GM19239 (cell line): ENCODE data around the gene NINJ1.

Source experiments
- DNase-seq: peaks from one replicate; pipeline ENCODE4 v3.0.0; 2011; ENCODE audit warnings: low spot score; ENCODE audit not compliant: insufficient read length
- FAIRE-seq: peaks from 2 replicates; lab custom pipeline; 2011; peaks lifted over from hg19 to GRCh38; lab: Jason Lieb, UNC

Gene NINJ1, protein sequence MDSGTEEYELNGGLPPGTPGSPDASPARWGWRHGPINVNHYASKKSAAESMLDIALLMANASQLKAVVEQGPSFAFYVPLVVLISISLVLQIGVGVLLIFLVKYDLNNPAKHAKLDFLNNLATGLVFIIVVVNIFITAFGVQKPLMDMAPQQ

DNA sequence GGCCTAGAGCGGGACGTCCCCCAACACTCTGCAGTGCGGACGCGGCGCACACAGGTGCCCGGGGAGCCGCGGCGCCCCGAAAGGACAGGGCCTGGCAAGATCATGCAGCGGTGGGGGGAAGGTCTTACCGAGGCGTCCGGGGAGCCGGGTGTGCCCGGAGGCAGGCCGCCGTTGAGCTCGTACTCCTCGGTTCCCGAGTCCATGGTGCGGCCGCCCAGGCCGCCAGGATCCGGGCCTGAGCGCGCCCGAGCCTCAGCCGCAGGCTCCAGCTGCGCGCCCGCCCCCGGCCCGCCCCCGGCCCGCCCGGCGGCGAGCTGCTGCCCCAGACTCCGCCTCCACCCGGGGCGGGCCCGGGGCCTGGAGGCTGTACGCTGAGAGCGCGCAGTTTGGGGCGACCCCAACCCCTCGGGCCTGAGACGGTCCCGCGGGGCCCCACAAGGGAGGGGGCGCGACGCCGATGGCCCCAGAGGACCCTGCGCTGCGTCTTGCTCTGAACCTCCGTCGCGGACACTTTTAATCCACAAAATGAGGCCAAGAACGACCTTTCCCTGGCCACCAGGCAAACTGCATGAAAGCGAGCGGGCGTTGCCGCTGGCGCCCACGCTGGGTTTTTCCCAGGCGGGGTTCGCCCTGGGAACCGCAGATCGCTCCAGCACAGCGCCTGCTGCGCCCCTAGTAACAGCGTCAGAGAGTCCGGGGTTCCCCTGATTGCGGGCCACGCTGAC lies at the start of gene NINJ1:
TSS of gene NINJ1 (minus strand) at position 237 of the 725 bp plus-strand sequence. CDS start at position 203, 34 bp downstream.
- DNase-seq (peak; percentile 79), FAIRE-seq (no peak)

DNA sequence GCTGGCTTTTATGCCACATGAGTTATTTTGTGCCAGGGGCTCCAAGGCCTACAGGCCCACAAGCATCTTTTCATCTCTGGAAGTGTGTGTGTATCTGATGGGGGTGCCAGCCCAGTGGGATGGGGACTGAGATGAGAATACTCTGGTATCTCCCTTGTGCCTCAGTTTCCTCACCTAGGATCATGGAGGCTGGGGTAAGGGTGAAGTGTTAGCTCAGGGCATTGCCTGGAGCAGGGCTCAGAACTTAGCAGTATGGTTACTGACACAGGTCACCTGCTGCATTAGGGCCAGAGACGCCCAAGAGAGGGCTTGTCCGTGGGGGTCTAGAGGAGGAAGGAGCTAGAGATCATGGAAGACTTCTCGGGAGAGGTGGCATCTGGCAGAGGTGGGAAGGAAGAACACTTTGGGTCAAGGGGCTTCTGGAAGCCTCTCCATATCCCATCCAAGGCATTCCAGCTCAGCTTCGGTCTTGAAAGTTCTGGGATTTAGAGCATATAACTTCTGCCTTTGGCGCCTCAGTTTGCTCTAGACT lies 49.1 kb upstream of the NINJ1 start:
- DNase-seq (no peak), FAIRE-seq (no peak)

DNA sequence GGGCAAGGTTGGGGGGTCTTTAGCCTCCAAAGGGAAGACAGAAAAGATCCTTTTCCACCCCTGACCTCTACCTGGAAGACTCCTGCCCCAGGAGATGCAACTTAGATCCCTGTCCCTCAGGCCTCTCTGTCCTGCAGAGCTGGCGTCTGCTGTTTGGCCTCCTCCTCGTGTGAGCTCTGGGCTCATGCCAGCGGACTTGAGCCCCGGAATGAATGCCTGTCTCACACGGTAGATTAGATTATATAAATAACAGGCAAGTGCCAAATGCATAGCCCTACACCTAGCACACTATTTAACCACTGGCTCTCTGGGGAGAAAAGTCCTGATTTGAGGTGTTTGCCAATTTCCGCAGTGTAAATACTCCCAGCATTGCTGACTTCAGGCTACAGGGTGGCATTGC lies 48.5 kb upstream of the NINJ1 start:
- no peak for DNase-seq
- FAIRE-seq, result no peak

DNA sequence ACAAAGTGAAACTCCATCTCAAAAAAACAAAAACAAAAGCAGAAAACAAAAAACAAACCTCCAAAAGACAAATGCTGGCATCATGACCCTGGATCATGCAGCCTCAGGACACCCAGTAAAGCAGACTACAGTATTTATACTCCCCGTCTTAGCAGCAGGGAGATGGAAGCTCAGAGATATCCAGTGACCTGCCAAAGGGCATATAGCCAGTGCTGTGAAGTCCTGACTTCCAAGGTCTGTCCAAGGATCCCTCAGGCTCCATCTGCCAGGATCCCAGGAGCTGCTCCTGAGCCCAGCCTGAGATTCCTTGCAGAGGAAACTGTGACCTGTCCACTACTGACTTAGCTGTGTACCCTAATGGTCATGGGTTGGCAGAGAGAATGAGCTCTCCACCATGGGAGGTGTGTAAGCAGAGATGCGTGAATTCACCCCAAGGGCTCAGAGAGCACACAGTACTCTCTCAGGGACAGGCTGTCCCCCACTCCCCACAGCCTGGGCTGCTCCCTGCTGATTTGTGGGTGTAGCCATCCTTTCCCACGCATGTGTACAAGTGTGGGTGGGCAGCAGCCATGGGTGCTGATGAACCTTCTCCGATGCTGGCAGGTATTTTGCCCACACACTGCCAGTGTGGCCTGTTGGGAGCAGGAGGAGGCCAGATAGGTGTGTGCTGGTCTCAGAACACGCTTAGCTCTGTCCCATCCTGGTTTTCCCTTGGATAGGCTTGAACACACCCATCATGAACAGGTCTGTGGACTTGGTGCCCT lies 47.8 kb upstream of the NINJ1 start:
- FAIRE-seq (no peak), DNase-seq (no peak)

DNA sequence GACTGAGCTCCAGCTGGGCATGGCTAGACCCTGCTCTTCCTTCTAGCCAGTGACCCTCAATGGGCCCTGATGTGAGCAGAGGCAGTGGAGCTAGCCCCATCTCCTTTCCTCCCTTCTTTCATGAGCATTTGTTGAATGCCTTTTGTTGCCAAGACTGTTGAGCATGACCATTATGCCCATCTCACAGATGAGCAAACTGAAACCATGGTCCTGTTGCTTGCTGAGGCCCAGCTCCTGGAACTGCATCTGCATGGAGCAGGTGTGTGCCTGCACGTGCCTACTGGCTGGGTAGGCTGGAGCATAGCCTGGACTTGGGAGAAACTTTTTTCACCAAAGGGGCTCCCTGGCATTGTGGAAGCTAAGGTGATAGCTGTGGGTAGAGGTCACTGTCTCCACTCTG lies 46.9 kb upstream of the NINJ1 start:
- FAIRE-seq (no peak), DNase-seq (no peak)

DNA sequence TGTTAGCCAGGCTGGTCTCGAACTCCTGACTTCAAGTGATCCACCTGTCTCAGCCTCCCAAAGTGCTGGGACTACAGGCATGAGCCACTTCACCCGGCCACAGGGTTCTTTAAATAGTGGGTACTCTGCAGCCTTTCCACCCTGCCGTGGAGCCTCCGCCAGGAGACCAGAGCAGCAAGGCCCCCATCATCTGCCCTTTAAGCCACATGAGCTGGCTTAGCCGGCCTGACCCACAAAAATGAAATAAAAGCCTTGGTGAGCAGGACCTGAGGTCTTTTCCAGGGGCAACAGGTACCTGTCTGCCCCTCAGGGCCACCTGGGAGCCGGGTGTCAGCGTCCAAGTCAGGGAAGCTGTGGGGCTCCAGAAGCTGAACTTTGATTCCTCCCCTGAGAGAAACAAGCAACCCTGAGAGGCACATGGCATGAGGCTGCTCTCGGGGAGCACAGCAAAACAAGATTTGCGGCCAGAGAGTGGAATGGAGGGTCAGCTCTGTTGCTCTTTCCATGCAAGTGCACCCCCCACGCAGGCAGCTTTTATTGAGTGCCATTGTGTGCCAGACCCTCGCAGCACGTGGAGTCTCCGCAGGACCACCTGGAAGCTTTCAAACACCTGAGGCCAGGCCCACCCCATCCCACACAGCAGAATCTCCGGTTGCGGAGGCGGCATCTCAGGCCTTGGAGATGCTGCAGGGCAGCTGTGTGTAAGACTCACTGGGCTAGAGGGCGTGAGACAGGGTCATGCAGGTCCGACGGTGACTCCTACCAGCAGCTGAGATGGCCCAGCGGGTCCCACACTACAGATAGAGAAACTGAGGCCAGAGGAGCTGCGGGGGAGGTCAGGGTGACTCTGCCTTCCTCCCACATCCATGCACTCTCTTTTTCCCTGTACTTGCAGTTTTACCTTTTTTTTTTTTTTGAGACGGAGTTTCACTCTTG lies 45.1 kb upstream of the NINJ1 start:
- no peak for DNase-seq
- no peak for FAIRE-seq

DNA sequence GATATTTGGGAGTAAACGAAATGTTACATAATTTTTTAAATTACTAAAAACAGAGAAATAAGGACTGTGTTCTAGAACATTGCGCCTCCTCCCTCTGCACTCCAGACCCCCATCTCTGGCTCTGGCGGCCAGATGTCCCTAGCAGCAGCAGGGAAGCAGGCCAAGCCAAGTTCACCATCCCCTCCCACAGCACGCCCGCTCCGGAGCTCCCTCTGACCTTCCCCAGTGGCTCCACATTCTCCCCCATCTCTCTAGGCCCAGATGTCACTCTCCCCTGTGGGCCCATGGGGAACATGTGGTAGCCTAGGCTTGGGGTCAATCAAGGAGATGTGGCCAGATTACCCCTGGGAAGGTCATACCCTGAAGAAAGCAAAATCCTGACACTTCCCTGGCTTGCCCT lies 43.6 kb upstream of the NINJ1 start:
- FAIRE-seq, result no peak

DNA sequence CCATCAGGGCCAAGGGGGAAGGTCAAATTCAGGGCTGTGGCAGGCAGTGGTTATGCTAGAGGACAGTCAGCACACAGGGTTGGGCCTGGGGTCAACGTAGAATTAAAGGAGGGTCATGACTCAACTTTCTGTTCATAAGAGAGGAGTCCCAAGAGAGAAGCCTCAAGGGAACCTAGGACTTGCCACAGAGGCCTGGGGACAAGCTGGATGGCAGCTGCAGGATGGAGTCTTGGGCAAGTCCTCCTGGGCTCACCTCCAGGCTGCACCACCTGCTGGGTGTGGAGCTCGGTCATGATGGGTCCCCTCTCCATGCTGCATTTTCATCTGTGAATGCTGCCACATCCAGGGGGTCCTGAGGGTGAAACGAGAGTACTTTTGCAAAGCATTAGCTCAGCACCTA lies 40.9 kb upstream of the NINJ1 start:
- DNase-seq (no peak), FAIRE-seq (no peak)

More for the DNA sequence above, 43.6 kb upstream of the NINJ1 start:
- DNase-seq, result no peak

DNA sequence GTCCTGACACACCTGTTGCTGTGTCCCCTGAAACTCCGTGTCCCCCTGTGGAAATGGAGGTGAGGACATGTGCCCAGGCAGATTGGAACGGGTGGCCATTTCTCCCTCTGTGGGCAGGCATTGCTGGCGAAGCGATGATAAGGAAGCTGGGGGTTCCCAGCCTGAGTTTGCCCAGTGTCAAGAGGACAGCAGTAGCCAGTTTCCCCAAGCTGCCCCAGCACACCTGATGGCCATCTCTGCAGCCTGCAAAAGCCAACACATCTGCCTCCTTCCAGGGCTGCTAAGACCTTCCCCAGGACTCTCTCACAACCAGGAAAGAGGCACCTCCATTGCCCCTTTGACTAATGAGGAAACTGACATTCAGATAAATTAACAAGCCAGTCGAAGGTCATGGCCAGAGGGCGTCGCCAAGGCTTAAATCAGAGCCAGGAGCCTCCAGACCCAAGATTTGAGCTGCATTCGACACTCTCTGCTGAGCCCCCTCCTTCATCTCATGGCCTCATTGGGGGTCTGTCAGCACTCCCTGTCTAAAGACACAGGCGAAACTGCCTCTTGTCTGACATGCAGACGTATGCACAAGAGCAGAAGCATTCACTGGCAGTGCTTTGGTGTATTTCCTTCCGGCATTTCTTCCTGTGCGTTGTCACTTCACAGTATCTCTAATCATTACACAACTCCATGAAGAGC lies 39.5 kb upstream of the NINJ1 start:
- FAIRE-seq, result no peak
- DNase-seq, result no peak

DNA sequence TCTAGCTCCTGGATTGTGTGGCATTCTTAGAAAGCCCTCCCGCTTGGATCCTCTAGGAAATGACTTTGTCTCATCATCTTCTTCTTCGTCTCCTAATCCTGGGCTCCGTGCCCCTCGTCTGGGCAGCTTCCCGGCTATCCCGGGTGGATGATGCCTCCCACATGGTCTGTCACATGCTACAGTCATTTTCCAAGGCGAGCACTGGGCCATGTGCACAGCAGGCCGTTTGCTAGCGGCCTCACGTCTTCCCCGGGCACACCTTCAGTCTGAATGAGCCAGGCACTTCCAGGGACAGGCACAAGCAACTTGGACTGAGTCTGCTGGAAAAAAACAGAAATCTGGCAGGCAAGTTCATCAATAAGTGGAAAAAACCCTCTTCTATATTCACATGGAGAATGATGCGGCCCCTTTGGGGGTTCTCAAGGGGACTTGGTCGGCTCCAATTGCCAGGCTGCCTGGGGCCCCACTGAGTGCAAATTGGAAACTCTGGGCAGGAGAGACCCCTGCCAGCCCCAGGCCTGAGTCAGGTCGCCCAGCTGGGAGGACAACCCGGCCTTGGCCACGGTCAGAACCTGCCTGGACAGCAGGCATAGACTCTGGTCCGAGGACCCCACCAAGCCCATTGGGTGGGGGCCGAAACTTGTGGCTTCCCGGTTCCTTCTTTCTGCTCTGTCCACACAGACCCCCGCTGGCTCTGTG lies 38.8 kb upstream of the NINJ1 start:
- FAIRE-seq (no peak), DNase-seq (no peak)

DNA sequence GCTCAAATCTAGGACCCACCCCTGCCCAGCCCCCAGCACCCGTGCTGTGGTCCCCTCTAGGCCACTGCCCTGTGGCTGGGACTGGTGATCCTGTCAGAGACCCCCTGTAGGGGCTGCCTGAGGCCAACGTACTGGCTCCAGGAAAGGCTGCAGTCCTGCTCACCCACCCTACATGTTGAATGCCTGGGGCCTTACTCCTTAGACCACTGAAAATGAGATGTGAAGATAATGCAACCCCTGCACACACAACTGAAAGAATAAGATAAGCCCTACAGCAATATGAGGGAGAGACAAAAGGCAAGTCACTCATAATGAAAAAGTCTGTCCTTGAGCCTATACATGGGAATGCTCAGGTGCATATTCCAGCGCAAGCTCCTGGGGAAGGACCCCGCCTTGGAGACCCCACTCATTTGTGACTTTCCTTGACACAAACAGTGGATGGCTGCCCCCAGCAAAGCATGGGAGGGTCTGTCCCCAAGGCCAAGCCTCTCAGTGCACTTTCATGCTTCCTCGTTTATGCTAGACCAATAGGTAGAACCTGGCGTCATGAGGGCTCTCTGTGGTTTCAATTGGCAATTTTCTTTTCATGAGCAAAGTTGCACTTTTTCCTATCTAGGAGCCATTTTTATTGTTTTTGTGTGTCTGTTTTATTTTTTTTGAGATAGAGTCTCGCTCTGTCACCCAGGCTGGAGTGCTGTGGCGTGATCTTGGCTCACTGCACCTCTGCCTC lies 37.4 kb upstream of the NINJ1 start:
- FAIRE-seq (no peak), DNase-seq (no peak)

DNA sequence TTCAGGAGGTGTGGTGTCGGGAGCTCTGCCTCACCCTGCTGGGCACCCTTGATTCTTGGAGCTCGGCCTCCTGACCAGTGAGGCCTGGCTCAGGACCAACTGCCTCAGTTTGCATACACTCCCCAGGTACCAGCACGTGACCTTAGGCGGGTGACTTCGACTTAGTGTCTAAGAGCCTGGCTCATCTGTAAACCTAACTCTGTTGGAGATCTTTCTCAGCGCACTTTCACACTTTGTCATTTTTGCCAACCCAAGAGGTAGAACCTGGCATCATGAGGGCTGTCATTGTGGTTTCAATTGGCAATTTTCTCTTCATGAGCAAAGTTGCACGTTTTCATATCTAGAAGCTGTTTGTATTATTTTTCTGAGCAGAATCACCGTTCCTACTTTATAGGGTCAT lies 36.5 kb upstream of the NINJ1 start:
- DNase-seq (no peak), FAIRE-seq (no peak)

DNA sequence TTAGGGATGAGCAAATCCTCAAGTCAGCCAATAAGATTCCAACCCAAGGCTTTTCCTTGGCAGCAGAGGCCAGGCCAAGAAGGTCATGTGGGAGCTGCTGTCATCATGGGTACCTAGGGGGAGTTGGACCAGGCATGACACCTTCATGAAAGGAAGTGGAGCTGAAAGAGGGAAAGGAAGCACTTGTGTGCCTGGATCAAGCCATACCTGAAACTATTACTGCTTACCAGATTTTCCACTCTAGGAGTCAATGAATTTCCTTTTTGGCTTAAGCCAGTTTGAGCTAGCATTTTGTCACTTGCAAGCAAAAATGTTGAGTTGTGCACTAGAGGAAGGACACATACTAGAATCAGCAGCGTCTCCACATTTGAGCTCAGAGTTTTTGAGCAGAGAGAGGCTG lies 35.4 kb upstream of the NINJ1 start:
- DNase-seq (no peak), FAIRE-seq (no peak)

DNA sequence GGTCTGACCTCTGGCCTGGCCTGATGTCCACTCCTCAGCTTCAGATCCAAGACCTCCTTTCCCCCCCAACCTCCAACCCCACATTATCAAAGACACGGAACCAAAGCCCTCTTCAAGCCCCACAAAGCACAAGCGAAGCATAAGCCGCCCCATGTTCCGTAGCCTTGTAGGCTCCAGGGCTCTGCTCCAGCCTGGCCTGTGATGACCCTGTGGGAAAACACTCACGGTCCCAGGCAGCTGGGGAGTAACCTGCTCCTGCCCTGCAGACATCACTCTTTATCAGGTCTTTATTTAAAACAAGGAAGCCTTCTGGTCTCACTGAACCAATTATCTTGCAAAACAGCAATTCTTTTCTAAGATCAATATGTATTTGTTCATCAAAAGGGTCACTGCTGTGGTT lies 34.5 kb upstream of the NINJ1 start:
- DNase-seq (no peak), FAIRE-seq (no peak)

DNA sequence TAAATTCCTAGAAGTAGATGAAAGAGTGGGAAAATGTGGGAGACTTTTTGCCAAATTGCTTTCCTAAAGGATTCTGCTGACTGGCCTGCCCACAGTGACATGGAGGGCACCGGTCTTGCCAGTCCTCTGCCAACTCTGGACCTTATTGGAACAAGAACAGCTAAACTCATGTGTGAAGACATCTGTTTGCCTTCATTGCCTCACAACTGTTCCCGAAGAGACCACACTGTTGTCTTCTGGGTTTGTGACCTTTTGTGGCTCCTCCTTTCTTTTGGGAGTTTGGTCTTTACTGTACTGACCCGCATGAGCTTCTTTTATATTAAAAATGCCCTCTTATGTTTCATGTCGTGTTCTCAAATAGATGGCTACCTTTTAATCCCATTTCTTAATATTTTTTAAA lies 33.8 kb upstream of the NINJ1 start:
- DNase-seq (no peak), FAIRE-seq (no peak)

DNA sequence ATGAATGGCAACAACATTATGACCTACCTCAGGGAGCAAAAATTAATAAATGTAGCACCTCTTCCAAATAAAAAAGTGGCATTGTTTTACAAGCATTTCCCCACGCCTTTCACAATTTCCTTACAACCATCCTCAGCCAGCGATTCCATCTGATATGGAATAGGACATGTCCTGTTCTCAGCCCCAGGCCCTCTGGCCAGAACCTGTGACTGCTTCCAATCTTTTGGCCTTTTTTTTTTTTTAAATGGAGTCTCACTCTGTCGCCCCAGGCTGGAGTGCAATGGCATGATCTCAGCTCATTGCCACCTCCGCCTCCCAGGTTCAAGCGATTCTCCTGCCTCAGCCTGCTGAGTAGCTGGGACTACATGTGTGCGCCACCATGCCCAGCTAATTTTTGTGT lies 33.1 kb upstream of the NINJ1 start:
- FAIRE-seq (no peak), DNase-seq (no peak)

DNA sequence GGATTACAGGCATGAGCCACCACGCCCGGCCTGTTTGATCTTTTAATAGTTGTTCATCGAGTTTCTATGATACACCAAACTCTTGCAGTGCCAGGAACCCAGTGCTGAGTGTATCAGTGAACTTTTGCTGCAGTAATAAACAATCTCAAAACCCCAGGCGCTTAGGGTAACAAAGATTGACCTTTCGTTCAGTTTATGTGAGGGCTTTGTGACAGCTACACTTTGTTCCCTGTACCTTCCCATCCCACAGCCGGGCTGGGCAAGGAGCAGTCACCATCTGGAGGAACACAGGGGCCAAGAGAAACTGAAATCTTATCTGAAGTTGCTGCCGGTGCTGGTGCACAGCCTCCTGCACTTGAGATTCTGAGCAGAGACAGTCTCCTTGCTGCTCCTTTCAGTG lies 32.6 kb upstream of the NINJ1 start:
- FAIRE-seq (no peak), DNase-seq (no peak)

DNA sequence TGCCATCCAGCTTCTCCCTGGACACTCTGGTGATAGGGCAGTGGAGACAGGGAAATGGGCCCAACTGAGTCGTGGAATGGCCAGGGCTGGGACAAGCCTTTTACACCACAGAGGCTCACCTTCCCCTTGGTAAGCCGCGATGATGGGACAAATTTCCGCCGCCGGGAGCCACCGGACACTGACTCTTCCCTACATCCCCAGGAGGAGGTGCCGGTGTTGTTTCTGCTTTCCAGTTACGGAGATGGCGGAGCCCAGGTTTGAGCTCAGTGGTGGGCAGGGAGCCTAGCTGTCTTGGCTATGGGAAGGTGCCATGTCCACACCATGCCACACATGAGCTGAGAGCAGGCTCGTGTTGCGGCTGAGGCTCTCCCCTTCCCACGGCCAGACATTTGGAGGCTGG lies 30.0 kb upstream of the NINJ1 start:
- no peak for DNase-seq
- FAIRE-seq, result no peak
